Ascending aorta (tissue), 2 donors: ENCODE measurements around the gene FAM117B. TPM values are rescaled to one million over a fixed set of nuclear protein-coding genes. Genes with fewer than 3 reads are reported as not detected.

Experiments used
- DNase-seq, 2 donors: peaks; one replicate each; pipeline ENCODE4 v3.0.0-alpha.2; 2019; ENCODE audit warnings: low spot score in 2 of 2
- H3K27ac ChIP-seq, 2 donors: fragments of 200-600 bp; sonication (generic); one replicate each; pipeline ENCODE4 v1.5.1; 2016 to 2017; ENCODE audit warnings: mild to moderate bottlenecking in 1 of 2
- H3K27me3 ChIP-seq: fragments of 200-600 bp; sonication (generic); one replicate; pipeline ENCODE4 v1.5.1; 2017
- H3K36me3 ChIP-seq, 2 donors: fragments of 200-600 bp; sonication (generic); one replicate each; pipeline ENCODE4 v1.5.1; 2016
- H3K4me1 ChIP-seq, 2 donors: fragments of 200-600 bp; sonication (generic); one replicate each; pipeline ENCODE4 v1.5.1; 2016 to 2017; ENCODE audit warnings: mild to moderate bottlenecking in 1 of 2
- H3K4me3 ChIP-seq, 2 donors: fragments of 200-600 bp; sonication (generic); one replicate each; pipeline ENCODE4 v1.5.1; 2016 to 2017; ENCODE audit warnings: mild to moderate bottlenecking in 1 of 2
- H3K9me3 ChIP-seq, 2 donors: fragments of 200-600 bp; sonication (generic); one replicate each; pipeline ENCODE4 v1.5.1; 2016
- intact Hi-C: fragments of 100-400 bp; cut with DNase I; formaldehyde crosslinking; loops from one replicate; pipeline ENCODE4 v1.15.1; 2023
- total RNA-seq: library from RNA; depleted of rRNA; stranded (reverse); fragments of >200 nt; gene quantifications from one replicate; pipeline ENCODE4 v1.1.0, GENCODE V29; 2016
- TF ChIP-seq, protein P1 (sequence below), 3 experiments: fragments of 200-600 bp in 2 of 3; fragments of 450-650 bp in 1 of 3; sonication (generic) in 2 of 3; IDR thresholded peaks; one replicate each; pipeline ENCODE4 v1.5.1; 2016 to 2019; ENCODE audit warnings: antibody characterized with exemption in 3 of 3, mild to moderate bottlenecking in 1 of 3, moderate library complexity in 1 of 3

The FAM117B gene
- total RNA-seq, 1 donor from 2014 or later: 30.1 TPM

DNA sequence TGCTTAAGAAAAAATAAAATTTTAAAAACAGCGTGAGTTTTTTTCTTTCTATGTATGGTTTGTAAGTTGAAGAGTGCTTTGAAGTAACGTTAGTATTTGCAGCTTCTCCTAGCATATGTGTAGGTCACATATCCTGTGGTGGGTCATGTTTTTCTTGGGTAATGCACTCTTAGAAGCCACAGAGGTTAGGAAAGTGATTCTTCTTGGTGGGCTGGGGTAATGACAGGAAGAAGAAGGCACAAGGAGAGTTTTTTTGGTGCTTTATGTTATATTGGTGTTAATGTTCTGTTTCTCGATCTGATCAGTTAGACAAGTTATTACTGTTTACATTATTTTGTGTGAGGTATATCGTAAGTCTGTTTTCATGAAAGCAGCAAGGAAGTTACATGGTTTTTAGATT lies 127.8 kb downstream of the FAM117B start:
- Histone ChIP-seq H3K9me3 (no peaks in the 10 kb centered on the region), H3K4me3 (no peak overlapping the region), H3K4me1 (no peaks in the 10 kb centered on the region), H3K27ac (no peak overlapping the region), H3K36me3 (peaks cover 6 to 24% of the 10 kb centered on the region in 2 donors), H3K27me3 (no peaks in the 10 kb centered on the region)
- no peak for DNase-seq
- TF ChIP-seq, protein P1, sequence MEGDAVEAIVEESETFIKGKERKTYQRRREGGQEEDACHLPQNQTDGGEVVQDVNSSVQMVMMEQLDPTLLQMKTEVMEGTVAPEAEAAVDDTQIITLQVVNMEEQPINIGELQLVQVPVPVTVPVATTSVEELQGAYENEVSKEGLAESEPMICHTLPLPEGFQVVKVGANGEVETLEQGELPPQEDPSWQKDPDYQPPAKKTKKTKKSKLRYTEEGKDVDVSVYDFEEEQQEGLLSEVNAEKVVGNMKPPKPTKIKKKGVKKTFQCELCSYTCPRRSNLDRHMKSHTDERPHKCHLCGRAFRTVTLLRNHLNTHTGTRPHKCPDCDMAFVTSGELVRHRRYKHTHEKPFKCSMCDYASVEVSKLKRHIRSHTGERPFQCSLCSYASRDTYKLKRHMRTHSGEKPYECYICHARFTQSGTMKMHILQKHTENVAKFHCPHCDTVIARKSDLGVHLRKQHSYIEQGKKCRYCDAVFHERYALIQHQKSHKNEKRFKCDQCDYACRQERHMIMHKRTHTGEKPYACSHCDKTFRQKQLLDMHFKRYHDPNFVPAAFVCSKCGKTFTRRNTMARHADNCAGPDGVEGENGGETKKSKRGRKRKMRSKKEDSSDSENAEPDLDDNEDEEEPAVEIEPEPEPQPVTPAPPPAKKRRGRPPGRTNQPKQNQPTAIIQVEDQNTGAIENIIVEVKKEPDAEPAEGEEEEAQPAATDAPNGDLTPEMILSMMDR (IDR thresholded peaks at IDR 0.05): no peak
- intact Hi-C loops: no loop called here

DNA sequence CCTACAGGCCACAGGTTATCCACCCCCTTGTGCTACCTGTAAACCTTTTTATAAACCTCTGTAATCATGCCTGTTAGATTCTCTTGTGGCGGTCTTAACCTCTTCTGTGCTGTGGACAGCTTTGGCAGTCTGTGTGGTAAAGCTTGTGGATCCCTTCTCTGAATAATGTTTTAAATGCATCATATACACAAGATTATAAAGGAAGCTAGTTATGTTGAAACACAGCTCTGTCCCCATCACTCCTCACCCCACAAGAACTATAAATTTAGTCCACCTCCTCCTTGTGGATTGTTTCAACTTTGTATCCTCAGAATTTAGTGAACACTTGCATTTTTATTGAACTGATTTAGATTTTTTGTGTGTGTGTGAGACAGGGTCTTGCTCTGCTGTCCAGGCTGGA lies 129.1 kb downstream of the FAM117B start:
- DNase-seq: no peak
- Histone ChIP-seq H3K9me3 (no peaks in the 10 kb centered on the region), H3K36me3 (peaks cover 6 to 18% of the 10 kb centered on the region in 2 donors), H3K4me3 (no peak overlapping the region), H3K27ac (no peak overlapping the region), H3K27me3 (no peaks in the 10 kb centered on the region), H3K4me1 (no peaks in the 10 kb centered on the region)
- intact Hi-C loops: no loop called here
- TF ChIP-seq, protein P1 (IDR thresholded peaks at IDR 0.05): no peak

DNA sequence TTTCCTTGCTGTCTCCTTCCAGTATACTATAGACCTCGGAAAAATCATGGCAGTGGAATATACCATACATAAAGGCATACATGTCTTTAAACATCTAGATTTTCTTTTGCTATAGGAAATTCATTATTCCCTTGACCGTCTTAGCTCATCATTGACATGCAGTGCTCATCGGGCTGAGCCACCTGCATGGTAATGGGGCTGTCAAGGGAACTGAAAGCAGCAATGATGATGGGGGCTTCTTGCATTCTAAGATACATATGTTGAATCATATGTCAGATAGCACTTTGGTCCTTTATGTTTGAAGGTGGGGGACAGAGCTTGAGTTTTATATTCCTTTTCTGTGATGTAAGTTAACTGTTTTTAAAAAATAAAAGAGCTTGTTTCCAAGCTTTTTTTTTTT lies 130.2 kb downstream of the FAM117B start:
- Histone ChIP-seq H3K9me3 (no peaks in the 10 kb centered on the region), H3K27ac (no peak overlapping the region), H3K4me3 (no peak overlapping the region), H3K36me3 (peaks cover 1 to 10% of the 10 kb centered on the region in 2 donors), H3K4me1 (no peaks in the 10 kb centered on the region), H3K27me3 (no peaks in the 10 kb centered on the region)
- TF ChIP-seq, protein P1 (IDR thresholded peaks at IDR 0.05): no peak
- no peak for DNase-seq
- intact Hi-C loops: no loop called here

DNA sequence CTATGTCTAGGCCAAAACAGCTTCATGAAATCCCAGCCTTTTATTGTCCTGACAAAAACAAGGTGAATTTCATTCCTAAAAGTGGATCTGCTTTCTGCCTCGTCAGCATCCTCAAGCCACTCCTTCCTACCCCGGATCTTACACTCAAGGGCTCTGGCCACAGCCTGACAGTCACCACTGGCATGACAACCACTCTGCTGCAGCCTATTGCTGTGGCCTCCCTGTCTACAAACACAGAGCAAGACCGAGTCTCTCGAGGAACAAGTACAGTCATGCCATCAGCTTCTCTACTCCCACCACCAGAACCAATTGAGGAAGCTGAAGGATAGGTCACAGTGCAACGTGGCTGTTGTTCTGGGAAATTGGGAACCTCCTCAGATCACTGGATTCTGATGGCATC lies 130.7 kb downstream of the FAM117B start:
- no peaks in the 10 kb centered on the region for H3K9me3 ChIP-seq
- H3K4me3 ChIP-seq: no peak overlapping the region
- DNase-seq: no peak

DNA sequence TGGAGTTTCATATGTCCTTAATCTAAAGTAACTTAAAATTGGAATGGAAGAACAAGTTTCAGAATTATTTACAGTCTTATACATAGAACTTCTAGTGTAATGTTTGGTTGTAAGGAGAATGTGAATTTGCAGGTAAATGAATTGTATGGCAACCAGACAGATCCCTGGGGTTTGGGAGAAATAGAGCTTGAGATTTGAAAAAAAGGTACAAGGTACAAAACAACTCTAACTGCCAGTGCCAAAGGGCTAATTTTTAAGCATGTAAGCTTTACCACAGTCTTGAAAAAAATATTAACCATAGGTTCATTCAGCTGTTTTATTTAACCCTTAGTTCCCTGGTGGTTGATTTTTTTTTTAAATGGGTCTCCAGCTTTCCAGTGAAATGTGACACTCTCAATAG lies 133.5 kb downstream of the FAM117B start:
- no peak overlapping the region for H3K4me3 ChIP-seq
- no peaks in the 10 kb centered on the region for H3K27me3 ChIP-seq
- no peak overlapping the region for H3K27ac ChIP-seq
- H3K36me3 ChIP-seq: peaks cover 3 to 6% of the 10 kb centered on the region in 2 donors
- intact Hi-C loops: no loop called here
- no peak for DNase-seq
- H3K9me3 ChIP-seq: no peaks in the 10 kb centered on the region
- TF ChIP-seq, protein P1 (IDR thresholded peaks at IDR 0.05): no peak
- no peaks in the 10 kb centered on the region for H3K4me1 ChIP-seq

More for the DNA sequence above, 130.7 kb downstream of the FAM117B start:
- TF ChIP-seq, protein P1 (IDR thresholded peaks at IDR 0.05): no peak
- Histone ChIP-seq H3K27me3 (no peaks in the 10 kb centered on the region), H3K27ac (no peak overlapping the region), H3K36me3 (peaks cover 2 to 7% of the 10 kb centered on the region in 2 donors), H3K4me1 (no peaks in the 10 kb centered on the region)
- intact Hi-C loops: no loop called here

DNA sequence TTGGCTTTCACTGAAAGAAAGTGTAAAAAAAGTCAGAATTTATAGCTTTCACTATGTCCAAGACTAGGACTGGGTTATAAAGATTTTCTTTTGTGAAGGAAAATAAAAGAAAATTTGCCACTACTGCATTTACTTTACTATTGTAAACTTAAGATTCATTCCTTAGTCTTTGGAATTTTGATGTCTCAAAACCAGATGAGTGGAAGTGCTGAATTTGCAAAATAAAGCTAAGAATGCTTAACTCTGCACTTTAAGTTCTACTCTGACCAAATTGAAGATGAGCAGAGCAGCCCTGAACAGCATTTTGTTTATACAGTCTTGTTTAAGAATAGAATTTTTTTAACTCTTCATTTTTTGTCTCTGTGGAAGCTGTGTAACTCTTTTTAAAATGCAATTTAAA lies 134.4 kb downstream of the FAM117B start:
- DNase-seq: no peak
- H3K27ac ChIP-seq: no peak overlapping the region
- TF ChIP-seq, protein P1 (IDR thresholded peaks at IDR 0.05): no peak
- no peaks in the 10 kb centered on the region for H3K27me3 ChIP-seq
- no peaks in the 10 kb centered on the region for H3K4me1 ChIP-seq
- intact Hi-C loops: no loop called here
- H3K36me3 ChIP-seq: peaks cover 3 to 6% of the 10 kb centered on the region in 2 donors
- H3K9me3 ChIP-seq: no peaks in the 10 kb centered on the region
- no peak overlapping the region for H3K4me3 ChIP-seq
